GM23338 (cell line): ENCODE data around the gene SLC39A7. TPM values are rescaled to one million over a fixed set of nuclear protein-coding genes. Genes with fewer than 3 reads are reported as not detected.
A peak's percentile ranks its signal among the peaks of the same experiment; 100 is the strongest.

Experiments
- ATAC-seq: fragments of 200-7000 bp; cut with Tn5 transposase; 3 replicates; pipeline ENCODE4 v1.9.1; 2020
- DNase-seq: peaks from one replicate; pipeline ENCODE4 v3.0.0-alpha.2; 2015; ENCODE audit warnings: low spot score
- H2AFZ ChIP-seq: fragments of 200-600 bp; sonication (generic); 2 replicates; pipeline ENCODE4 v1.8.0; 2016; ENCODE audit warnings: antibody characterized with exemption, mild to moderate bottlenecking, moderate library complexity
- H3F3A ChIP-seq: fragments of 200-600 bp; sonication (generic); replicated peaks from 2 replicates; pipeline ENCODE4 v1.8.0; 2017; ENCODE audit warnings: antibody characterized with exemption, mixed run types, low read depth
- H3K27ac ChIP-seq: fragments of 200-600 bp; sonication (generic); 2 replicates; pipeline ENCODE4 v1.6.1; 2016; ENCODE audit warnings: low read depth
- H3K27me3 ChIP-seq: fragments of 200-600 bp; sonication (generic); 2 replicates; pipeline ENCODE4 v1.8.0; 2016; ENCODE audit warnings: mild to moderate bottlenecking, mixed run types, moderate library complexity; ENCODE audit not compliant: insufficient read depth
- H3K36me3 ChIP-seq: fragments of 200-600 bp; sonication (generic); 2 replicates; pipeline ENCODE4 v1.8.0; 2016; ENCODE audit warnings: mild to moderate bottlenecking; ENCODE audit not compliant: insufficient read depth
- H3K4me1 ChIP-seq: fragments of 200-600 bp; sonication (generic); 2 replicates; pipeline ENCODE4 v1.8.0; 2016; ENCODE audit warnings: mild to moderate bottlenecking, moderate library complexity; ENCODE audit not compliant: insufficient read depth
- H3K4me2 ChIP-seq: fragments of 200-600 bp; sonication (generic); 2 replicates; pipeline ENCODE4 v1.7.1; 2017; ENCODE audit warnings: mixed run types
- H3K4me3 ChIP-seq: fragments of 200-600 bp; sonication (generic); 2 replicates; pipeline ENCODE4 v1.6.1; 2016; ENCODE audit warnings: mixed run types
- H3K79me2 ChIP-seq: fragments of 200-600 bp; sonication (generic); replicated peaks from 2 replicates; pipeline ENCODE4 v1.8.0; 2017; ENCODE audit warnings: mild to moderate bottlenecking; ENCODE audit not compliant: insufficient read depth
- H3K9me2 ChIP-seq: fragments of 200-600 bp; sonication (generic); 2 replicates; pipeline ENCODE4 v1.8.0; 2017; ENCODE audit not compliant: insufficient read depth
- H4K20me1 ChIP-seq: fragments of 200-600 bp; sonication (generic); replicated peaks from 2 replicates; pipeline ENCODE4 v1.8.0; 2017; ENCODE audit warnings: mild to moderate bottlenecking; ENCODE audit not compliant: insufficient read depth
- H3K27ac Mint-ChIP-seq: 2 replicates; pipeline ENCODE4 v1.8.0; 2020; ENCODE audit warnings: inconsistent platforms, mild to moderate bottlenecking, moderate library complexity, mixed read lengths
- H3K27me3 Mint-ChIP-seq: 3 replicates; pipeline ENCODE4 v1.8.0; 2022; ENCODE audit warnings: low read depth, mild to moderate bottlenecking, moderate library complexity, mixed read lengths, inconsistent platforms; ENCODE audit not compliant: insufficient read depth, poor library complexity
- H3K36me3 Mint-ChIP-seq: 3 replicates; pipeline ENCODE4 v1.8.0; 2021; ENCODE audit warnings: low read depth, mild to moderate bottlenecking, inconsistent platforms, moderate library complexity, mixed read lengths
- H3K4me1 Mint-ChIP-seq: 3 replicates; pipeline ENCODE4 v1.8.0; 2020; ENCODE audit warnings: mild to moderate bottlenecking, inconsistent platforms, mixed read lengths
- H3K4me3 Mint-ChIP-seq: 3 replicates; pipeline ENCODE4 v1.8.0; 2021; ENCODE audit warnings: moderate library complexity, mild to moderate bottlenecking, inconsistent platforms, mixed read lengths
- H3K9me3 Mint-ChIP-seq: 3 replicates; pipeline ENCODE4 v1.8.0; 2020; ENCODE audit warnings: moderate library complexity, mild to moderate bottlenecking, inconsistent platforms, mixed read lengths
- CREB1 ChIP-seq: fragments of 250-450 bp; sonication (Bioruptor Pico); IDR thresholded peaks from 2 replicates; pipeline ENCODE4 v1.5.0; 2020; ENCODE audit warnings: low read depth, mild to moderate bottlenecking, moderate library complexity
- CTCF ChIP-seq, 2 experiments: fragments of 200-600 bp in 1 of 2; sonication (generic) in 1 of 2; conservative IDR thresholded peaks; 2 replicates each; pipeline versions ENCODE4 v1.5.1 to v1.6.1; 2016 to 2017; ENCODE audit warnings: antibody characterized with exemption in 2 of 2, low read depth in 2 of 2, mild to moderate bottlenecking in 2 of 2, moderate library complexity in 1 of 2
- ETS1 ChIP-seq: IDR thresholded peaks from 2 replicates; pipeline ENCODE4 v1.6.1; 2016; ENCODE audit warnings: antibody characterized with exemption
- EZH2 ChIP-seq: fragments of 200-600 bp; sonication (generic); IDR thresholded peaks from one replicate; pipeline ENCODE4 v1.8.0; 2017; ENCODE audit warnings: antibody characterized with exemption, mild to moderate bottlenecking, low read depth; ENCODE audit not compliant: unreplicated experiment
- EZH2phosphoT487 ChIP-seq: fragments of 200-600 bp; sonication (generic); IDR thresholded peaks from one replicate; pipeline ENCODE4 v1.8.1; 2018; ENCODE audit warnings: antibody characterized with exemption; ENCODE audit not compliant: unreplicated experiment
- JUNB ChIP-seq: IDR thresholded peaks from one replicate; pipeline ENCODE4 v1.6.1; 2016; ENCODE audit warnings: antibody characterized with exemption; ENCODE audit not compliant: unreplicated experiment
- NANOG ChIP-seq: IDR thresholded peaks from 2 replicates; pipeline ENCODE4 v1.6.1; 2016; ENCODE audit warnings: antibody characterized with exemption, borderline replicate concordance
- POLR2AphosphoS5 ChIP-seq: IDR thresholded peaks from 2 replicates; pipeline ENCODE4 v1.6.1; 2016; ENCODE audit warnings: antibody characterized with exemption, low read depth
- REST ChIP-seq: IDR thresholded peaks from one replicate; pipeline ENCODE4 v1.6.1; 2018; ENCODE audit warnings: antibody characterized with exemption; ENCODE audit not compliant: unreplicated experiment
- STAT1 ChIP-seq: IDR thresholded peaks from one replicate; pipeline ENCODE4 v1.6.1; 2016; ENCODE audit warnings: antibody characterized with exemption; ENCODE audit not compliant: unreplicated experiment
- ZNF114 ChIP-seq: fragments of 250-450 bp; sonication (Bioruptor Pico); IDR thresholded peaks from 2 replicates; pipeline ENCODE4 v1.5.0; 2020; ENCODE audit warnings: mild to moderate bottlenecking, moderate library complexity
- ZNF331 ChIP-seq: fragments of 250-450 bp; sonication (Bioruptor Pico); IDR thresholded peaks from 2 replicates; pipeline ENCODE4 v1.5.0; 2020; ENCODE audit warnings: low read depth, mild to moderate bottlenecking, moderate library complexity
- ZNF462 ChIP-seq: fragments of 250-450 bp; sonication (Bioruptor Pico); IDR thresholded peaks from 2 replicates; pipeline ENCODE4 v1.5.0; 2020; ENCODE audit warnings: mild to moderate bottlenecking, moderate library complexity
- polyA plus RNA-seq: library from polyadenylated mRNA; unstranded; fragments of >200 nt; fragmentation: Nextera tagmentation; extraction: Ambion mirVana; gene quantifications from 2 replicates; pipeline ENCODE4 v1.2.1, GENCODE V29; 2016
- total RNA-seq: library from RNA; depleted of rRNA; stranded (reverse); fragments of >200 nt; shearing (Covaris generic); gene quantifications from 2 replicates; pipeline ENCODE4 v1.2.3, GENCODE V29; 2014

Gene SLC39A7
- total and polyA plus RNA-seq, 2 experiments from 2014 or later: 9.0 to 75.9 TPM

GRCh38 chr6:33198159-33198852 lies 2.4 kb upstream of the SLC39A7 start:
- Histone ChIP-seq H3K79me2 (peaks cover 23% of the 10 kb centered on the region), H3K27ac (no peak overlapping the region), H3K9me2 (no peaks in the 10 kb centered on the region), H3K4me2 (0 out of 2 replicates have a peak overlapping the region, but pooled peaks have one; percentile 17), H3K4me3 (no peak overlapping the region), H4K20me1 (peaks cover 22% of the 10 kb centered on the region), H3K4me1 (peaks cover 12% of the 10 kb centered on the region), H3K36me3 (peaks cover 11% of the 10 kb centered on the region; the same call in 1 of the 2 replicates), H3K27me3 (no peaks in the 10 kb centered on the region), H2AFZ (no peak overlapping the region), H3F3A (peaks cover 30% of the 10 kb centered on the region)
- TF ChIP-seq CTCF (conservative IDR thresholded peaks at IDR 0.05; ENCODE audit: low read depth in 2 of 2): no peak
- no peak for TF ChIP-seq EZH2phosphoT487
- TF ChIP-seq STAT1: no peak
- no peak for TF ChIP-seq POLR2AphosphoS5
- no peak for TF ChIP-seq EZH2
- no peak for TF ChIP-seq REST
- no peak for TF ChIP-seq CREB1 (CRISPR knock-in tag)
- no peak for TF ChIP-seq NANOG
- TF ChIP-seq ZNF114 (CRISPR knock-in tag): no peak
- no peak for TF ChIP-seq ETS1
- no peak for TF ChIP-seq ZNF331 (CRISPR knock-in tag)
- TF ChIP-seq JUNB: no peak
- no peak for TF ChIP-seq ZNF462 (CRISPR knock-in tag)
- peaks cover 48% of the 10 kb centered on the region for H3K4me1 Mint-ChIP-seq
- peak overlapping the region; percentile 100 for H3K4me3 Mint-ChIP-seq
- DNase-seq (no peak), ATAC-seq (no peak)
- peaks cover 20% of the 10 kb centered on the region for H3K27me3 Mint-ChIP-seq
- peaks cover 39% of the 10 kb centered on the region for H3K36me3 Mint-ChIP-seq
- H3K9me3 Mint-ChIP-seq: no peaks in the 10 kb centered on the region; the same call in 2 of the 3 replicates
- H3K27ac Mint-ChIP-seq: no peak overlapping the region
